Gastroesophageal sphincter (tissue), 4 donors: ENCODE results near the gene MICALL2. TPM values are rescaled to one million over a fixed set of nuclear protein-coding genes. Genes with fewer than 3 reads are reported as not detected.

ENCODE experiments used
- ATAC-seq: fragments of 150-250 bp; one replicate; pipeline ENCODE4 v1.9.1; 2016; ENCODE audit warnings: mild to moderate bottlenecking, moderate library complexity
- H3K27ac ChIP-seq, 4 donors: fragments of 200-600 bp; sonication (generic) in 3 of 4; 1 replicate in 3 of 4; 2 replicates in 1 of 4; pipeline ENCODE4 v1.5.1; 2016 to 2019
- H3K27me3 ChIP-seq: fragments of 200-600 bp; sonication (generic); one replicate; pipeline ENCODE4 v1.5.1; 2019
- H3K36me3 ChIP-seq, 2 donors: fragments of 200-600 bp; sonication (generic); one replicate each; pipeline ENCODE4 v1.5.1; 2019; ENCODE audit warnings: control low read depth in 1 of 2
- H3K4me1 ChIP-seq, 3 donors: fragments of 200-600 bp; sonication (generic); 1 replicate in 2 of 3; 2 replicates in 1 of 3; pipeline ENCODE4 v1.5.1; 2016 to 2019; ENCODE audit warnings: control low read depth in 2 of 3
- H3K4me3 ChIP-seq, 2 donors: fragments of 200-600 bp; sonication (generic); one replicate each; pipeline ENCODE4 v1.5.1; 2019; ENCODE audit warnings: mild to moderate bottlenecking in 1 of 2, moderate library complexity in 1 of 2
- H3K9me3 ChIP-seq, 3 donors: fragments of 200-600 bp; sonication (generic); one replicate each; pipeline ENCODE4 v1.5.1; 2017 to 2019; ENCODE audit warnings: control low read depth in 2 of 3
- EP300 ChIP-seq: sonication (generic); formaldehyde crosslinking; IDR thresholded peaks from one replicate; pipeline ENCODE4 v1.6.1; 2017; ENCODE audit warnings: antibody characterized with exemption, mild to moderate bottlenecking
- POLR2A ChIP-seq, 2 donors: fragments of 450-650 bp; IDR thresholded peaks; one replicate each; pipeline ENCODE4 v1.6.1; 2017; ENCODE audit warnings: antibody characterized with exemption in 2 of 2, mild to moderate bottlenecking in 2 of 2, moderate library complexity in 1 of 2
- POLR2AphosphoS5 ChIP-seq: sonication (generic); formaldehyde crosslinking; IDR thresholded peaks from one replicate; pipeline ENCODE4 v1.6.1; 2017; ENCODE audit warnings: antibody characterized with exemption
- WGBS, 2 donors: methylation state at CpG; one replicate each; pipeline ENCODE4 v1.1.5; 2018; ENCODE audit warnings: low coverage in 1 of 2; 5-methylcytosine and 5-hydroxymethylcytosine counted together
- total RNA-seq, 4 donors: library from RNA; depleted of rRNA; stranded (reverse); fragments of >200 nt; gene quantifications; one replicate each; pipeline ENCODE4 v1.1.0, GENCODE V29; 2016
- TF ChIP-seq, protein P1 (sequence below), 4 experiments: fragments of 200-600 bp in 2 of 4; fragments of 450-650 bp in 2 of 4; sonication (generic) in 1 of 4; IDR thresholded peaks; one replicate each; pipeline ENCODE4 v1.5.1; 2017 to 2019; ENCODE audit warnings: antibody characterized with exemption in 4 of 4, mild to moderate bottlenecking in 2 of 4, moderate library complexity in 2 of 4

MICALL2 gene
- total RNA-seq, 4 donors from 2014 or later, result 6.6 to 19.5 (median 15.0) TPM

DNA sequence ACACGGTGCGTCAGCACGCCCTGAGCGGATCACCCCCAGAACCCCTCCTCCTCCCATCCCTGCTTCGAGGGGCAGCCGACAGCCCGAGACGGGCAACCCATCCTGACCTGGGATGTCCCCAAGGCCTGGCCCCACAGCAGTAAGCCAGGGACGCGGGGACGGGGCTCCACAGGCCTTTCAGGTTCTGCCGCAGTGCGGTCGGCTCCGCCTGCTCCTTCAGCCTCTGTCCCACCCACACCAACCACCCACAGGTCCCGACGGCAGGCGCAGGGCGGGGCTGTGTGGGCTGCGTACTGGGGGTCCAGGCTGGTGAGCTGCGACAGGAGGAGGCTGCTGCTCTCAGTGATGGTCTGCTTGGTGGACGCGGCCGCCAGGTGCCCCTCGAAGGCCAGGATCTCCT lies 28.2 kb upstream of the MICALL2 start:
- TF ChIP-seq, protein P1, sequence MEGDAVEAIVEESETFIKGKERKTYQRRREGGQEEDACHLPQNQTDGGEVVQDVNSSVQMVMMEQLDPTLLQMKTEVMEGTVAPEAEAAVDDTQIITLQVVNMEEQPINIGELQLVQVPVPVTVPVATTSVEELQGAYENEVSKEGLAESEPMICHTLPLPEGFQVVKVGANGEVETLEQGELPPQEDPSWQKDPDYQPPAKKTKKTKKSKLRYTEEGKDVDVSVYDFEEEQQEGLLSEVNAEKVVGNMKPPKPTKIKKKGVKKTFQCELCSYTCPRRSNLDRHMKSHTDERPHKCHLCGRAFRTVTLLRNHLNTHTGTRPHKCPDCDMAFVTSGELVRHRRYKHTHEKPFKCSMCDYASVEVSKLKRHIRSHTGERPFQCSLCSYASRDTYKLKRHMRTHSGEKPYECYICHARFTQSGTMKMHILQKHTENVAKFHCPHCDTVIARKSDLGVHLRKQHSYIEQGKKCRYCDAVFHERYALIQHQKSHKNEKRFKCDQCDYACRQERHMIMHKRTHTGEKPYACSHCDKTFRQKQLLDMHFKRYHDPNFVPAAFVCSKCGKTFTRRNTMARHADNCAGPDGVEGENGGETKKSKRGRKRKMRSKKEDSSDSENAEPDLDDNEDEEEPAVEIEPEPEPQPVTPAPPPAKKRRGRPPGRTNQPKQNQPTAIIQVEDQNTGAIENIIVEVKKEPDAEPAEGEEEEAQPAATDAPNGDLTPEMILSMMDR (IDR thresholded peaks at IDR 0.05), result no peak
- TF ChIP-seq EP300 (no peak), POLR2A (IDR thresholded peaks at IDR 0.05) (no peak), POLR2AphosphoS5 (no peak)
- WGBS, 2 donors, result 83% methylated on average over 1 of the region's 25 CpGs; no CpG with 5 or more reads in 1 of the 2 donors

DNA sequence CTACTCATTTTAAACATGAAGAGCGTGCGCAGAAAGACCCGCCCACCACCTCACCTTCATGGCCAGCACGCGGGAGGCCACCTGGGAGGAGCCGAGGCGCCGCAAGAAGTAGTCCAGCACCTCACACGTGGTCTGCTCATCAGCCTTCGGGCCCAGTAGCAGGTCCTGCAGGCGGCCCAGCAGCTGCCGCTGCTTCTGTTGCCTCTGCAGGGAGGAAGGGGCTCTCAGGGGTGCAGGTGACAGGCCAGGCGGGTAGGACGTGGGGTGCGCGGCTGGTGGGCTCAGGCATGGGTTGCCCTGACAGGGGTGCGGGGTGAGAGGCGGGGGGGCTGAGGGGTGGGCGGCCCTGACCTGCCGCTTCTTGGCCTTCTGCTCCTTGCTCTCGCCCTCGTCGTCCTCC lies 27.3 kb upstream of the MICALL2 start:
- no peak overlapping the region for H3K4me3 ChIP-seq
- no peak for ATAC-seq
- no peaks in the 10 kb centered on the region for H3K27me3 ChIP-seq
- peaks cover 0 to 100% of the 10 kb centered on the region in 2 donors for H3K36me3 ChIP-seq
- H3K27ac ChIP-seq, result no peak overlapping the region
- H3K9me3 ChIP-seq, result no peaks in the 10 kb centered on the region
- H3K4me1 ChIP-seq, result no peaks in the 10 kb centered on the region
- 96% methylated on average over 4 of the region's 23 CpGs; no CpG with 5 or more reads in 1 of the 2 donors for WGBS, 2 donors
- TF ChIP-seq, protein P1 (IDR thresholded peaks at IDR 0.05), result no peak
- TF ChIP-seq POLR2AphosphoS5 (no peak), POLR2A (IDR thresholded peaks at IDR 0.05) (no peak), EP300 (no peak)

More for the DNA sequence above, 28.2 kb upstream of the MICALL2 start:
- Histone ChIP-seq H3K36me3 (peaks cover 0 to 100% of the 10 kb centered on the region in 2 donors), H3K4me1 (no peaks in the 10 kb centered on the region), H3K9me3 (no peaks in the 10 kb centered on the region), H3K4me3 (no peak overlapping the region), H3K27ac (no peak overlapping the region), H3K27me3 (no peaks in the 10 kb centered on the region)
- ATAC-seq, result no peak

DNA sequence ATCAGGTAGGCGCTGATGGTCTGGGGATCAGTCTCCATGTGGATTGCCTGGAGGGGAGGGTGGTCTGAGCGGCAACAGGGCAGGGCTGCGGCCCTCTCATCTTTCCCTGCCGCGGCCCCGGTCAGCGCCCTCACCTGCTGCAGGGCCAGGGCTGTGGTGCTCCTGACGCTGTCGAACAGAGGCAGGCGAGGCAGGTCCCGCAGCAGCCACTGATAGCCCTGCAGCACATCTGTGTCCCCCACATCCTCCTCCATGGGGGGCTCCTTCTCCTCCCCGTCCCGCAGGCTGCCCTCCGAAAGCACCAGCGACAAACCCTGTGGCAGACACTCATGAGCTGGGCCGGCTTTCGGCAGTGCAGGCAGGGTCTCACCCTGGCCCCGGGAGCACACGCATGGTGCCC lies 25.9 kb upstream of the MICALL2 start:
- Histone ChIP-seq H3K4me3 (no peak overlapping the region), H3K27me3 (no peaks in the 10 kb centered on the region), H3K9me3 (no peaks in the 10 kb centered on the region), H3K4me1 (no peaks in the 10 kb centered on the region), H3K36me3 (peaks cover 0 to 100% of the 10 kb centered on the region in 2 donors), H3K27ac (no peak overlapping the region)
- WGBS, 2 donors, result 100% methylated on average over 4 of the region's 19 CpGs; no CpG with 5 or more reads in 1 of the 2 donors
- no peak for TF ChIP-seq POLR2A (IDR thresholded peaks at IDR 0.05)
- no peak for TF ChIP-seq POLR2AphosphoS5
- no peak for TF ChIP-seq EP300
- TF ChIP-seq, protein P1 (IDR thresholded peaks at IDR 0.05), result no peak
- ATAC-seq, result no peak

DNA sequence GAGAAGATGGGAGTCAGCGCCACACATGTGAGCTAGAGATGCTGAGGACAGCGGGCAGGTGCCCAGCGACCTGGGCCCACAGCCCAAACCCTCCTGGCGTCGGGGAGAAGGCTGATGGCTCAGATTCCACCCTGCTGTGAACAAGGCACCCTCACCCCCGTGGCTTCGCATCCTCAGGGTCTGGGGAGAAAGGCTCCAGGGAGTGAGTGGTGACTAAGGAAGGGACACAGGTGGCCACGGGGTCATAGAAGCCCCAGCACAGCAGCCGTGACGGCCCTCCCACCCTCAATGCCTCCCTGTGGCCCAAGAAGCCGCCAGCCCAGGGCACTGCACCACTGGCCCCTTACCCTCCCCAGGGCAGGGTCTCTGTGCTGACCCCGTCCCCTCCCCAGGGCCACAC lies 25.3 kb upstream of the MICALL2 start:
- Histone ChIP-seq H3K27me3 (no peaks in the 10 kb centered on the region), H3K36me3 (peaks cover 0 to 100% of the 10 kb centered on the region in 2 donors), H3K27ac (no peak overlapping the region), H3K4me1 (no peaks in the 10 kb centered on the region), H3K9me3 (no peaks in the 10 kb centered on the region), H3K4me3 (no peak overlapping the region)
- TF ChIP-seq POLR2A (IDR thresholded peaks at IDR 0.05), result no peak
- WGBS, 2 donors, result 87% methylated on average over 3 of the region's 12 CpGs; no CpG with 5 or more reads in 1 of the 2 donors
- no peak for ATAC-seq

DNA sequence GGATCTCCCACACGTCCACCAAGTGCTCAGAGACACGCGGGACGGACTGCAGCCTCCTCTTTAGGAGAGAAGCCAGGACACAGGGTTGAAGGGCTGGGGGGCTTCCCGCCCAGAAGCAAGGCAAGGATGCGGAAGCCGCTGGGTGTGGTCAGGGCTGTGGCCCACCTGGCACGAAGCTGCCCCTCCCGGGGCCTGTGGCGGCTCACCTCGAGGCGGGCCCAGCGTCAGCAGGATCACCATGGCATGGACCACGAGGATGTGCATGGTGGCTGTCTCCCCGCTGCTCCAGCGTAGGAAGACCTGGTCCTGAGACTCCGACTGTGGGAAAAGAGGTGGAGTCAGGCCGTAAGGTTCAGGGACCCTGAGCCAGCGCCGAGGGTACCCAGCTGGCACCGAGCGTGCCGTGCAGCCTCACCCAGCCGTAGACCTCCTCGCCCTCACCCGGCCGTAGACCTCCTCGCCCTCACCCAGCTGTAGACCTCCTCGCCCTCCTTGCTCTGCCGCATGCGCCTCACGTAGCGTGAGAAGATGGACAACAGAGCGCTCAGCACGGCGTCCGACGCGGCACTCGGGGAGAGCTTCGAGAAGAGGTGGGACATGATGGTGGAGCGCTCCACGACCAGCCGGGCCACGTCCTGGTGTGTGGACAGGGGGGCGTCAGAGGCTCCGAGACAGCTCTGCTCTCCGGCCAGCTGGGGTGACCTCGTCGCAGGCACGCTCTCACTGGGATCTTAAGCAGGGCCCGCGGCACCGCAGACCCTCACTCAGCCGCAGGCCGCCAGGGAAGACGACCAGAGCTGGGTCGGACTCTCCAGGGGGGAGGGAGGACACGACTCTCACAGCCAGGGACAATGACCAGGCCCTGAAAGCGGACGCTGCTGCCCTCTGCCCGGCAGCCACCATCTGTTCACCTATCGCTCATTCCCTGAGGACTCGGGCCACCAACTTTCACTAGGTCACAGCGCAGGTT lies 24.6 kb upstream of the MICALL2 start:
- Histone ChIP-seq H3K9me3 (no peaks in the 10 kb centered on the region), H3K27me3 (no peaks in the 10 kb centered on the region), H3K4me1 (no peaks in the 10 kb centered on the region), H3K36me3 (peaks cover 0 to 100% of the 10 kb centered on the region in 2 donors), H3K27ac (no peak overlapping the region), H3K4me3 (no peak overlapping the region)
- no peak for ATAC-seq
- WGBS, 2 donors, result 80% methylated on average over 2 of the region's 65 CpGs; no CpG with 5 or more reads in 1 of the 2 donors
- TF ChIP-seq, protein P1 (IDR thresholded peaks at IDR 0.05), result no peak
- TF ChIP-seq EP300 (no peak), POLR2AphosphoS5 (no peak), POLR2A (IDR thresholded peaks at IDR 0.05) (no peak)
